ENCODE results near the gene LCT. TPM values are rescaled to one million over a fixed set of nuclear protein-coding genes. Genes with fewer than 3 reads are reported as not detected.

The LCT gene
- total RNA-seq, 6 experiments from 2014 or later, result not detected

- Mint-ChIP-seq H3K27me3 (ENCODE audit: insufficient read depth) (no peaks in the 10 kb centered on the region), H3K4me3 (no peak overlapping the region), H3K9me3 (no peaks in the 10 kb centered on the region), H3K27ac (no peak overlapping the region), H3K4me1 (ENCODE audit: low read depth) (peaks cover 21% of the 10 kb centered on the region), H3K36me3 (ENCODE audit: low read depth) (peaks cover 26% of the 10 kb centered on the region)
- 0 out of 2 replicates have a peak, but pooled peaks have one; percentile 26 for TF ChIP-seq CTCF (IDR thresholded peaks at IDR 0.05)
- DNase-seq, result no peak
These were observed 8.3 kb upstream of the LCT start for GRCh38 chr2:135845257-135845656.

DNA sequence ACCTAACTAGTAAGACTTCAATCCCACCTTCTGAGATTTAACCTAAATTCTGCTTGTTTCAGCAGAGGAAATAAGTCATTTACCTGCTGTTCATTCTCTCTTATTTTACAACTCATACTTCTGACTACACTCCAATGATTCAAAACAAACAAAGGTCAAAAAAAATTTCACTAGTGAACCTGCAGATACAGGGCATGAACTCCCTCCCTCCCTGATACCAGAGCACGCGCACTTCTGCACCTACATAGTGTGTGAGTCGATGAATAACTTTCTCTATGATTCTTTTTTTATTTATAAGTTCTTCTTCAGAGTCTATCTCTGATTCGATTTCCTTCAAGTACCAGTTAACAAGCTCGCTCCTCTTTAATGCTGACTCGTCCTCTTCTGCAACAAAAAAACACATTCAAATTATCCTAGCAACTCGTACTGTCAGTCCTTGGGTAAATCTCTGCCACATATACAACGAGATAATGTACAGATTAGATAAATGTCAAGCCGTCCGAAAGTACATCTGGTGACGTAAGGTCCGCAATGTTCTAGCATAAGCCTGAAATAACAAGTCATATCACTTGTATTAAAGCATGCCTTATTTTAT is 7.4 kb upstream of the LCT start:
- no peak for TF ChIP-seq CTCF (IDR thresholded peaks at IDR 0.05)
- H3K27ac Mint-ChIP-seq, result no peak overlapping the region
- H3K27me3 Mint-ChIP-seq (ENCODE audit: insufficient read depth), result no peaks in the 10 kb centered on the region
- peaks cover 30% of the 10 kb centered on the region for H3K4me1 Mint-ChIP-seq (ENCODE audit: low read depth)
- DNase-seq, result no peak
- peaks cover 23% of the 10 kb centered on the region for H3K36me3 Mint-ChIP-seq (ENCODE audit: low read depth)
- no peaks in the 10 kb centered on the region for H3K9me3 Mint-ChIP-seq
- H3K4me3 Mint-ChIP-seq, result no peak overlapping the region

DNA sequence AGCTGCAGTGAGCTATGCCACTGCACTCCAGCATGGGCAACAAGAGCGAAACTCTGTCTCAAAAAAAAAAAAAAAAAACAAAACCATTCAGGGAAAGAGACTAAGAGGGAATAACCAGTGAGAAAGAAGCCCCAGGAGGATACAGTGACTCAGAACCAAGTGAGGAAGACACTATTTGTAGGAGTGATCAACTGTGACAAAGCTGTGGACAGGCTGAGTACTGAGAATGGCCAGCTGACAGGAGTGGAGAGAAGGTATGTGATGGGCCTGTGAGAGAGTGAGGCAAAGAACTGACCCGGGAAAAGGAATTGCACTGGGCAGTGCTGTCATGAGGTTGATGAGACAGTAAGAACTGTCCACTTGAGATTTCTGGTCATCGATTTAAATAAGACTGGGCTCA is 6.7 kb upstream of the LCT start:
- no peak for TF ChIP-seq CTCF (IDR thresholded peaks at IDR 0.05)
- Mint-ChIP-seq H3K9me3 (no peaks in the 10 kb centered on the region), H3K4me1 (ENCODE audit: low read depth) (peaks cover 32% of the 10 kb centered on the region), H3K36me3 (ENCODE audit: low read depth) (peaks cover 23% of the 10 kb centered on the region), H3K4me3 (no peak overlapping the region), H3K27ac (peak overlapping the region; percentile 32; the same call in 1 of the 2 replicates), H3K27me3 (ENCODE audit: insufficient read depth) (no peaks in the 10 kb centered on the region)
- no peak for DNase-seq

DNA sequence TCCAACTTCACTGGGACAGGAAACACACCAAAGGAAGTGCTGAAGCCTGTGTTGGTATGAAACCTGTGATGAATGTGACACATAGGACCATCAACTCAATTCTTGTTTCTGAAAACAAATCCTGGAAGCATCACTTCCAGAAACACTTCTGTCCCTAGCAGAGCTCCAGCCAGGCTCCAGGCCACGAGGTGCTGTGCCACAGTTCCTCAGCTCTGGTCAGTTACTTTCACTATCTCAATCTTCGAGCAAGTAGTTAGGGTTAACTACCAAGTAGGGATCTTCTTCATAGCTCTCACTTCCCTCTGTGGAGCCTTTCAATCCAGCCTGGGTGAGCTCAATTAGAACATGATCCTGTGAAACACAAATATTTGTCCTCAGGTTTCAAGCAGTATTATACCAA is 3.6 kb upstream of the LCT start:
- H3K27me3 Mint-ChIP-seq (ENCODE audit: insufficient read depth), result no peaks in the 10 kb centered on the region; the same call in 1 of the 2 replicates
- no peak for DNase-seq
- H3K4me1 Mint-ChIP-seq (ENCODE audit: low read depth), result peaks cover 32% of the 10 kb centered on the region
- no peaks in the 10 kb centered on the region for H3K9me3 Mint-ChIP-seq
- H3K36me3 Mint-ChIP-seq (ENCODE audit: low read depth), result peaks cover 16% of the 10 kb centered on the region
- H3K4me3 Mint-ChIP-seq, result peak overlapping the region; percentile 84
- peak overlapping the region; percentile 74 for H3K27ac Mint-ChIP-seq
- no peak for TF ChIP-seq CTCF (IDR thresholded peaks at IDR 0.05)

DNA sequence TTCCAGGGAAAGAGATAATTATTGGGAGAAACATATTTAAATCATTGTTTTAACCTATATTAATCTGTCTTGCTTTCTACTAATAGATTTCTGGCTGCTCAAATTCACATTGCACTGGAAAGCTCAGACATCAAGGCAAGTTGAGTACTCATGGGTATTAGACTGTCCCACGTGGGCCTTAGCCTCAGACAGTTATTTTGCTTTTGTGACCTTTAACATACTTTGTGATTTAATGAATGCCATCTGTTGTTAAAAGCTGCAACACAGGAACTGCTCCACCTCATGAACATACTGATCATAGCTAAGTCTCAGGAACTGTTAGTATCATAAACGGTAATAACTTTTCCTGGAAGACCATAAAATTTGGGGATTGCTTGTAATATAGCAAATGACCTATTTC is 2.7 kb upstream of the LCT start:
- peak overlapping the region; percentile 63; the same call in 1 of the 2 replicates for H3K27ac Mint-ChIP-seq

More for the DNA sequence above, 2.7 kb upstream of the LCT start:
- peaks cover 15% of the 10 kb centered on the region for H3K36me3 Mint-ChIP-seq (ENCODE audit: low read depth)
- DNase-seq, result peak; percentile 80
- TF ChIP-seq CTCF (IDR thresholded peaks at IDR 0.05), result no peak
- no peaks in the 10 kb centered on the region; the same call in 1 of the 2 replicates for H3K27me3 Mint-ChIP-seq (ENCODE audit: insufficient read depth)
- peak overlapping the region; percentile 27; the same call in 1 of the 2 replicates for H3K4me3 Mint-ChIP-seq
- peaks cover 32% of the 10 kb centered on the region for H3K4me1 Mint-ChIP-seq (ENCODE audit: low read depth)
- no peaks in the 10 kb centered on the region for H3K9me3 Mint-ChIP-seq

Data from HFFc6 (cell line).